Testis (tissue), 2 donors: Measurements from ENCODE around the gene FOXO6.

Source experiments
- CTCF ChIP-seq, 3 experiments: fragments of 450-650 bp in 2 of 3; fragments of 200-600 bp in 1 of 3; sonication (generic) in 1 of 3; IDR thresholded peaks; one replicate each; pipeline ENCODE4 v1.5.1; 2016 to 2019; ENCODE audit warnings: antibody characterized with exemption in 3 of 3, mild to moderate bottlenecking in 2 of 3, moderate library complexity in 1 of 3
- POLR2A ChIP-seq: fragments of 450-650 bp; IDR thresholded peaks from one replicate; pipeline ENCODE4 v1.6.1; 2017; ENCODE audit warnings: antibody characterized with exemption, mild to moderate bottlenecking, moderate library complexity

- no peak for TF ChIP-seq CTCF (IDR thresholded peaks at IDR 0.05)
- TF ChIP-seq POLR2A: no peak
These were observed 31.3 kb downstream of the FOXO6 start for GRCh38 chr1:41392528-41392924.
